ENCODE results near the gene NR2C1.
A peak's percentile ranks its signal among the peaks of the same experiment; 100 is the strongest.
"Not testable (repeated sequence)": the region's sequence is repeated elsewhere in the genome, so short reads cannot be mapped to it uniquely, and the experiment has no call there.

NR2C1 gene

DNA sequence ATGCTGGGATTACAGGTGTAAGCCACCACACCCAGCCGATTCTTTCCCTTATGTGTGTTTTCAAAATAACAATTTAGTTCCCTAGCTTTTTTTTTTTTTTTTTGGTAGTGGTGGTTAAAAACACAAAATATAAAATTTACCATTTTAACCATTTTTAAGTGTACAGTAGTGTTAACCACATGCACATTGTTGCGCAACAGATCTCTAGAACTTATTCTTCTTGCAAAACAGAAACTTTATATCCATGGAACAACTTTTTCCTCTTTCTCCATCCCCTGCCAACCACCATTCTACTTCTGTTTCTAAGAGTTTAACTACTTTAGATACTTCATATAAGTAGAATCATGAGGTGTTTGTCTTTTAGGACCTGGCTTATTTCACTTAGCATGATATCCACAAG is 68.8 kb downstream of the NR2C1 start:
- intact Hi-C loops (cut with DNase I) = no loop called here
- no peak for DNase-seq

DNA sequence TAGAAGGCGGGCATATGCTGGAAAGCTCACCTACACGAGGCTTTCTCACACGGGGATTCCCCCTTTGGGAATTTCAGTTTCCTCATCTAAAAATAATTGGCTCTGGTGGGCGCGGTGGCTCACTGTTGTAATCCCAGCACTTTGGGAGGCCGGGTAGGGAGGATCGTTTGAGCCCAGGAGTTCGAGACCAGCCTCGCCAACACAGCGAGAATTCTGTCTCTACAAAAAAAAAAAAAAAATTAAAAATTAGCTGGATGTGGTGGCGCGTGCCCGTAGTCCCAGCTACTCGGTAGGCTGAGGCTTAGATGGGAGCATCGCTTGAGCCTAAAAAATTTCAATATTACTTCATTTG is 69.5 kb downstream of the NR2C1 start:
- intact Hi-C loops (cut with DNase I) = no loop called here
- DNase-seq = no peak

DNA sequence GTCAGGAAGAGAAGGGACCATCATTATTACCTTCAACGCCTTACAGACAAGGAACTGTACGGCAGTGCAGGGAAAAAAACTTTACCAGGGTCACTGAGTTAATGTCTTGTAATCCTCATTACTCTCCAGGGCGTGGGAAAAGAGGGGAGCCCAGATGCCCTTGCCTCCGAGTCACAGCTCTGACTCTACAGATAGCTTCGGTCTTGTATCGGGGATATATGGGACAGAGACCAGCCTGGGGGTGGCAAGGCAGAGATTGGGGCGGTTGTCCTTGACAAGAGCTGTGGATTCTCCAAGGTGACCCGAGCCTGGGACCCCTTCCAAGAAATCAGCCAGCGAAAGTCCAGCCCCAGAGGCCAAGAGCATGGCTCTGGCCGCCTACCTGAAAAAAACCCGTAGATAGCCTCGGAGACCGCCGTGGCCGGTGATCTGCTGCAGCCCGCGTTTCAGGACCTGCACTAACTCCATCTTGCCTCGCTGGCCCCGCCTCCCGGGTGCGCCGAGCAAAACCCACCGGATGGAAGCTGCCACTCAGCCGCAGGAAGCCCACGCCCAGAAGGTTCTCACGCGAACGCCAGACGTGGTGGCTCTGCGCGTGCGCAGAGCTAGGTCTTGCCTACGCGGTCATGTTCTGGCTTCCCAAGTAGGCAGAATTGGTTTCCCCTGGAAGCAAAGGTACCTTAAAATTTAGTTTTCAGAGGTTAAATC is 70.1 kb downstream of the NR2C1 start, which contains the start of gene NDUFA12:
TSS of gene NDUFA12 (minus strand) at position 485 of the 708 bp plus-strand sequence. CDS start at position 468, 17 bp downstream.
- intact Hi-C loops (cut with DNase I) = no loop called here
- peak; percentile 92 to 99 (median 96) for DNase-seq

DNA sequence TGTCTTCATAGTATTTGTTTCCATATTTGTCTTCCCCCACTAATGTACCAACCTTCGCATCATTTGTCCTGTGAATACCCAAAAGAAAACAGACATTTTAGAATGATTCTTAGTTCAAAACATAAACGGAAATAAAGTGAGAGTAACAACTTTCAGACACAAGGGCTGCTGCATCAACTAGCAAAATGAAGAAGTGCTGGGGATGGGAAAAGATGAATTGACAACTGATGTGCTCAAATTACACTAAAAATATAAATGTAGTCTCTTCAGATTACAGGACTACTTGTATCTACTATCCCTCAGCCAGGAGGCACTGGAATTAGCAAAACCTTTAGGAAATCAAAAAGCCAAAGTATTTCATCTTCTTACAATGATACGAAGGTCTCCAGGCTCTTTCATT is 70.7 kb downstream of the NR2C1 start:
- intact Hi-C loops (cut with DNase I) = no loop called here
- DNase-seq = no peak

DNA sequence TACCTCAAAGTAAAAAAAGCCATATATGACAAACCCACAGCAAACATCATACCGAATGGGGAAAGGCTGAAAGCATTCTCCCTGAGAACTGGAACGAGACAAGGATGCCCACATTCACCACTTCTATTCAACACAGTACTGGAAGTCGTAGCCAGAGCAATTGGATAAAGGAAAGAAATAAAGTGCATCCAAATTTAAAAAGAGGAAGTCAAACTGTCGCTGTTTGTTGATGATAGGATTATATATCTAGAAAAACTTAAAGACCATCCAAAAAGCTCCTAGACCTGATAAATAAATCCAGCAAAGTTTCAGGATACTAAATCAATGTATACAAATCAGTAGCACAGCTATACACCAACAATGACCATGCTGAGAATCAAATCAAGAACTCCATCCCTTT is 75.1 kb downstream of the NR2C1 start:
- DNase-seq = no peak
- intact Hi-C loops (cut with DNase I) = no loop called here

DNA sequence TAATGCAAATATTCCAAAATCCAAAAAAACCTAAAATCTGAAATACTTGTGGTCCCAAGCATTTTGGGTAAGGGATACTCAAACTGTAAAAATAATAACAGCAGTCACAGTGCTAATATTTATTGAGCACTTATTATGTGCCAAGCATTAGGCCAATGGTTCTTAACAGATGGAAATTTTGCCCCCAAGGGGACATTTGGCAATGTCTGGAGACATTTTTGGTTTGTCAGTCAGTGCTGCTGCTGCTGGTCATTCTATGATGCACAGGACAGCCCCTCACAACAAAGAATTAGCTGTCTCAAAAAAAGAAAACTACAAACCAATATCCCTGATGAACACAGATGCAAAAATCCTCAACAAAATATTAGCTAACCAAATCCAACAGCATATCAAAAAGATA is 75.7 kb downstream of the NR2C1 start:
- no peak for DNase-seq
- intact Hi-C loops (cut with DNase I) = no loop called here

DNA sequence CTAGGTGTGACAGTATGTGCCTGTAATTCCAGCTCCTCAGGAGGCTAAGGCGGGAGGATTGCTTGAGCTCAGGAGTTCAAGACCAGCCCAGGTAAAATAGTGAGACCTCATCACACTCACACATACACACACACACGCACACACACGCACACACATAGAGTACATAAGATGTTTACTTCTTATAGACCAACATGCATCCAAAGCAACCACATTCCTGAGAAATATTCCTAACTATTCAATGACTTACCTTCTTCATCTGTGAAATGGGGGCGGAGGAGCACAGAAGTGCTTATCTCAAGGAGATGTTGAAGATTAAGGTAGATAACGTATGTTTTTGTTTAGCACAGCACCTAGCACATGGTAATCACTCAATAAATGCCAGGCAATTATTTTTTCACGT is 76.4 kb downstream of the NR2C1 start:
- no peak for DNase-seq
- intact Hi-C loops (cut with DNase I) = no loop called here

DNA sequence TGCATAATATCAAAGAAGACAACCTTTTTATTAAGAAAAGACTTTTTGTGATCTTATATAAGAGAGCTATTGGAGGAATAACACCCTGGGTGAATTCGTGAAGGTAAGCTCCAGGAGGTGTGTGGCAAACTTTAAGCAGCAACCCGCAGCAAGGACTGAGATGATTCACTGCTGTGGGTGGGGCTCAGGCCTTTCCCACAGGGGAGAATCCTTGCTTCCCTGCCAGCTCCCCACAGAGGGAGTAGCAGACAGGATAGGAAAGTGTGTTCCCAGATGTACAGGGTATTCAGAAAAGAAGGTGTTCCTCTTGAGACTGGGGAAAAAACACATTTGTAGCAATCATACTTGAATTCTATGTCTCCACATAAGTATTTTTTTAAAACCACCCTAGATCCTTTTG is 79.1 kb downstream of the NR2C1 start:
- no peak for DNase-seq
- intact Hi-C loops (cut with DNase I) = no loop called here

DNA sequence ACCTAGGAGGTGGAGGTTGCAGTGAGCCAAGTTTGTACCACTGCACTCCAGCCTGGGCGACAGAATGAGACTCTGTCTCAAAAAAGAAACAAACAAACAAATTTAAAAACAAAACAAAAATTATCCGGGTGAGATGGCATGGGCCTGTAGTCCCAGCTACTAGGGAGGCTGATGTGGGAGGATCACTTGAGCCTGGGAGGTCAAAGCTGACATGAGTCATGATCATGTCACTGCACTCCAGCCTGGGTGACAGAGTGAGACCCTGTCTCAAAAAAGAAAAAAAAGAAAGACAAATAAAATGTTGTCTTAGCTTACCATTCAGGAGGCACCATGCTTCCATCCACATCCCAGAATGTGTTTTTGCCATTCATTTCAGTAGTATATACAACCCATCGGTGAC is 79.6 kb downstream of the NR2C1 start:
- DNase-seq; intact Hi-C loops (cut with DNase I): not testable (repeated sequence)

DNA sequence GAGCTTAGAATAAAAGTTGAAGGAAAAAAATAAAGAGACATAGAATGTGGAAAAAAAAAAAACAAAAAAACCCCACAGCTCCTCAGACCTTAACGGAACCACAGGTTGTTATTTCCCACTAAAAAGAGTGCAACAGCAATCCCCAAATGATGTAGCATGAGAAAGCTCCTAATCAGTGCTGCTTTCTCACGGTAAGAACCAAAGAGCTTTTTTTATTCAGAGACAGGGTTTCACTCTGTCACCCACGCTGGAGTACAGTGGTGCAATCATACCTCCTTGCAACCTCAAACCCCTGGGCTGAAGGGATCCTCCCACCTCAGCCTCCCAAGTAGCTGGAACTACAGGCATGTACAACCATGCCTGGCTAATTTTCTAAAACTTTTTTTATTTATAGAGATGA is 83.2 kb downstream of the NR2C1 start:
- no peak for DNase-seq
- intact Hi-C loops (cut with DNase I) = no loop called here

DNA sequence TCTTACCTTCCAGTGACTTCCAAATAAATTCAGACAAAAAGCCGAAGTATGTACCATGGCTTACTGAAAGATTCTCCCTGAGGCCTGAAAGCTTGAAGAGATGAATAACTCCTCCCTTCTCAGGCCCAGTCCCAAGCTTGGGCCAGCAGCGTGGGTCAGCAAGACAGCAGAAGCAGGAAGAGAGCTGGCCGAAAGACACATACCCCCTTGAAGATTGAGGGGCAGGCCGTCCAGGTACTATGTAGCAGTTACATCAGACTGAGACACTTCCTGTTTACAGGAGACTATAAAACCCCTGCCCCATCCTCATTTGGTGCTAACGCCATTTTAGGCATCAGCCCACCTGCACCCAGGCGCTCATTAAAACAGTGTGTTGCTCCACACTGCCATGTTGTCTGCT is 84.9 kb downstream of the NR2C1 start:
- intact Hi-C loops (cut with DNase I) = loop anchor here (10.0 kb wide), 2 partner anchors 214 to 854 kb away; no protein-coding TSS in a partner anchor
- DNase-seq = no peak

DNA sequence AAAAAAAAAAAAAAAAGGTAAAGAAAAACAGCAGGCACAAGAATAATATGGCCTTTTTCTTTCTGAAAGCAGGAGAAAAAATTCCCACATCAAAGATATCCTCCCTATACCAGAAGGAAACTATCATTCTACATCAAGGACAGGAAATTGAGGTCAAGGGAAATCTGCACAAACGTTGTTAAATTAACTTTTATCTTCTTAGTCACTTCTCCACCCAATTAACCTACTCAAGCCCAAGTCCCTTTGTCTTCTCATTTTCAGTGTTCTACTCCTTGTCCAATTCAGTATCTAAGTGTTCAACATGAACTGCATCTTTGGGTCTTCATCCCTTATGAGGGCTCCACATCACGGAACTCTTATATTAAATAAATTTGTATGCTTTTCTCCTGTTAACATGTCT is 85.6 kb downstream of the NR2C1 start:
- intact Hi-C loops (cut with DNase I) = loop anchor here (10.0 kb wide), 2 partner anchors 213 to 853 kb away; no protein-coding TSS in a partner anchor

DNA sequence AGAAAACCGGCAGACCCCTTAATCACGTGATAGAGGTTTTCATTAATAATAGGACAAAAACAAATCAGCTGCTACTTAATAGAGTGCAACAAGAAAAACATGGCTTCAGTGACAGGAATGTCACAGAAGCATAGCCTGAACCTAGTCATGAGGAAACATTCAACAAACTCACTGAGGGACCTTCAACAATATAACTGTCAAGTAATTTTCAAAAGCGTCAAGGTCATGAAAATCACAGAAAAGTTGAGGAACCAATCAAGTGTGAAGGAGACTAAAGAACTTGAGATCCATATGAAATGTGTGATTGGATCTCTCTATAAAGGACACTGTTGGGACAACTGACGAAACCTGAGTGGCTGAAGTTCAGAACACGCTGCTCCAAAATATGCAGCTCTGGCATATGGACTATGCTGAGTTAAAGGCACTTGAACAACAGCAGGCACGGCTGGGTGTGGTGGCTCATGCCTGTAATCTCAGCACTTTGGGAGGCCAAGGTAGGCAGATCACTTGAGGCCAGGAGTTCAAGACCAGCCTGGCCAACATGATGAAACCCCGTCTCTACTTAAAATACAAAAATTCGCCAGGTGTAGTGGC is 86.2 kb downstream of the NR2C1 start:
- DNase-seq = no peak
- intact Hi-C loops (cut with DNase I) = loop anchor here (10.0 kb wide), 2 partner anchors 212 to 852 kb away; no protein-coding TSS in a partner anchor

More for the DNA sequence above, 85.6 kb downstream of the NR2C1 start:
- DNase-seq = no peak

DNA sequence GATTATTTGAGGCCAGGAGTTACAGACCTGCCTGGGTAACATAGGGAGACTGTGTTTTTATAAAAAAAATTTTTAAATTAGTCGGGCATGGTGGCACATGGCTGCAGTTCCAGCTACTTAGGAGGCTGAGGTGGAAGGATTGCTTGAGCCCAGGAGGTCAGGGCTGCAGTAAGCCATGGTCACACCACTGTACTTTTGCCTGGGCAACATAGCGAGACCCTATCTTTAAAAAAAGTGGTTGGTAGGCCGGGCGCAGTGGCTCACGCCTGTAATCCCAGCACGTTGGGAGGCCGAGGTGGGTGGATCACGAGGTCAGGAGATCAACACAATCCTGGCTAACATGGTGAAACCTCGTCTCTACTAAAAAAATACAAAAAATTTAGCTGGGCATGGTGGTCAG is 88.3 kb downstream of the NR2C1 start:
- not testable (repeated sequence) for DNase-seq
- intact Hi-C loops (cut with DNase I) = loop anchor here (10.0 kb wide), 2 partner anchors 210 to 850 kb away; no protein-coding TSS in a partner anchor

DNA sequence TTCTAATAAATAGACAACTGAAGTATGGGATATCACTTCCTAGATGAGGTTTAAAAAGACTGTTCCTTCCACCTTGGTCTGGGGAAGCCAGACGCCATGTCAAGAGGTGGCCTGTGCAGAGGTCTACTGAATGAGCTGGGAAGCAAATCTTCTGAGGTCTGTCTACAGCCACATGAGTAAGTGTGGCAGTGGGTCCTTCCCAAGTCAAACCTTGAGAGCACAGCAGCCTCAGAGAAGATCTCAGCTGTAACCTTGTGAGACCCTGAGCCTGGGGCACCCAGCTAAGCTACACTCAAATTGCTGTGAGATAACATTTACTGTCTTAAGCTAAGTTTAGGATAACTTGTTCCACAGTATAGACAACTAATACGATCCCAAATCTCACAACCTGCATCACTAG is 90.1 kb downstream of the NR2C1 start:
- DNase-seq = no peak
- intact Hi-C loops (cut with DNase I) = loop anchor here (10.0 kb wide), 2 partner anchors 209 to 849 kb away; no protein-coding TSS in a partner anchor

DNA sequence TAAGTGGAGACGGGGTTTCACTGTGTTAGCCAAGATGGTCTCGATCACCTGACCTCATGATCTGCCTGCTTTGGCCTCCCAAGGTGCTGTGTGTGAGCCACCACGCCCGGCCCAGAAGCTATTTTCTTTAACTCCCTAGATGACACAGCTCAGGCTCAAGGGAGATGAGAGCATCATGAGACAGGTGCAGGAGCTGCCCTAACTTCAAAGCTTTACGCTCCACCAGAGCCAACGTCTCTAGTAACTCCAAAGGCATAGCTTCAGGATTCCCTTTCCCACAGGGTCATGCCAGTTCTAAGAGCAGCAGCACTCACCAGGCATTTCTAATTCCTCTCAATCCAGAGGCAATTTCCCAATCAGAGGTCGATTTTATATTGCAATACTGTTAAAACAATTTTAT is 91.0 kb downstream of the NR2C1 start:
- intact Hi-C loops (cut with DNase I) = loop anchor here (10.0 kb wide), 2 partner anchors 208 to 848 kb away; no protein-coding TSS in a partner anchor
- DNase-seq = no peak

DNA sequence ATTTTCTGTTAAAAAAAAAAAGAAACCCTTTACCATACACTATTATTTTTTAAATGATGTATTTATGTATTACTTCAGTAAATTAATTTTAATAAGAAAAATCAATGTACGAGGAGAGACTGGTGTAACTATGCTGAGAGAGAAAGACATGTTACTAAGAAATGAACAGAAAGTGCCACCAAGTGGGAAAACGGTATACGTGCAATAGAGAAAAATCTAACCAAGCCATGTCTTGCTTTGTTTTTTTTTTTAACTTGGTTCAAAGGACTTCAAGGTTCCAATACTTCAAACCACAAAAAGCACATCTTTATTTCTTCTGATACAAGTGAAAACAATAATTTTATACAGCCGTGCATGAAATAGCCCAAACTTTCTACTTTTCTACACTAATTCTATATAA is 92.8 kb downstream of the NR2C1 start:
- DNase-seq = no peak
- intact Hi-C loops (cut with DNase I) = loop anchor here (2.0 to 10.0 kb wide), 3 partner anchors 206 to 846 kb away; no protein-coding TSS in a partner anchor

DNA sequence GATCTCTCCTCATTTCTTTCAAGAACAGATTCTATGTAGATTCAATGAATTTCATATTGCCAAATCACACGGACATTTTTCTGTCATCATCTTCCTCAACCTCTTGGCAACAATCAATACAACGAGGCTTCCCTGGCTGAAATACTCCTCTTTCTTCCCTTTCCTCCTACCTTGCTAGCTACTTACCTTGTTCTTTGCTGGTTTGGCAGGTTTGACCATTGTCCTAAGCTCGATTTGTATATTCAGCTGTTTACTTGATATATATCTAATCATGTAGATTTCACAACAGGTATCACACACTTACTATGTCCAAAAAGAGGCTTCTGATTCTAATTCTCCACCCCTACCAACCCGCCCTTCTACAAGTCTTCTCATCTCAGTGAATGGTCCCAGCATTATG is 93.5 kb downstream of the NR2C1 start:
- intact Hi-C loops (cut with DNase I) = loop anchor here (2.0 to 10.0 kb wide), 3 partner anchors 205 to 845 kb away; no protein-coding TSS in a partner anchor
- DNase-seq = no peak

DNA sequence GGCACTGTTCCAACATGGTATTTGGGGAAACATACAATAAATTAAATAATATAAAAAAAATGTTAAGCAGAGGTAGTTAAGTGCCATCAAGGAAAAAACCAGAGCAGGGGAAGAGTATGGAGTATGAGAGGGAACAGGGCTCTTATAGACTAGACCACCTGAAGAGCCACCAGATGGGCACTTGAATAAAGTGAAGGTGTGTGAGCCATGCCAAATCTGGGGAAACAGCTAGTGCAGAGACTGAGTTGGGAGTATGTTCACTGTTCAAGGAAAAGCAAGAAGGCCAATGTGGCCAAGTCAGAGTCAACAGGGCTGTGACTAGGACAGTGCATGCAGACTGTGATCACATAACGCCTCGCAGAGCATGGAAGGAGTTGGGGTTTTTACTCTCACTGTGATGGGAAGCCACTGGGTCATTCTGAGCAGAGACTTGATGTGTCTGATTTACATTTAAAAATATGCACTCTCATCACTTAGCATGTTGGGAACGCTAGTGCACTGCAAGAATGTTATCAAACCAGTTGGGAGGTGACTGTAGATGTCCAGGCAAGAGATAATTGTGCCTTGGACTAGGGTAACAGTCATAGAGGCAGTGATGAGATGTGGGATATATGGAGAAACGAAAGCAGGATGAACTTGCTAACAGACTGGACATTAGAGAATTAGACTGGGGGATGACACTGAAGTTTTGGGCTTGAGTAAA is 95.5 kb downstream of the NR2C1 start:
- no peak for DNase-seq
- intact Hi-C loops (cut with DNase I) = no loop called here

DNA sequence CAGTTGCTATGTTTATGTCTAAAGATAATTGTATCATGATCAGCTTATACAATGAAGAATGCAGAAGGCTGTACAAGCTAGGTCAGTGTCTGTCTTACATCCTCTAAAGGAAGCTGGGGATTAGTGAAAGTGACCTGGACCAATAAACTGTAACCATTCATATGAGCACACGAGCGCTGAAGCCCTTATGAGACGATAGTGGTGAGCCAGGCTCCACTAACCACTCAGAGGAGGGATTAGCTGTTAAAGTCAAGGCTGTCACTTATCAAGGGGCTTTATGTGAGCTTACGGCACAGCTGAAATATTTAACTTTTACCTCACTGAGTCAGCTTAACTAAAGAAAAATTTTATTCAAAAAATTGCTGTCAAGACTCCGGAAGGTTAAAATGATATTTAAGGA is 100.2 kb downstream of the NR2C1 start:
- intact Hi-C loops (cut with DNase I) = no loop called here
- no peak for DNase-seq

DNA sequence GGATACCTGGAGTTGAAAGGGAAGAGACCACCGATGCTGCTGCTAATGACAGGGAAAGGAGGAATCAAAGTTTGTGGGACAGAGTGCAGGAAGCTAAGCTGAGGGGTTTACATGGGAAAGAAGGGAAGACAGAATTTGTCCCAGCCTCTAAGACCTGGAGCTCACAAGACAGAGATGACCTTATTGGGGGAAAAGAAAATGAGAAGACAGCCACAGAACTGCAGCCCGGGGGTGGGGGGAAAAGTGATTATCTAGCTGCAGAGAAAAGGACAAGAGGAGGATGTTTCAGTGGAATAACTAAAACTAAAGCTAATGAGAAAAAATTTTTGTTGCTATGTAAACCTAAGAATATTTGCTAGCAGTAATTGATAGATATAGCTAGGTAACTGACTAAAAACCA is 100.6 kb downstream of the NR2C1 start:
- no peak for DNase-seq
- intact Hi-C loops (cut with DNase I) = no loop called here
